ENCODE results near the gene STXBP6. TPM values are rescaled to one million over a fixed set of nuclear protein-coding genes. Genes with fewer than 3 reads are reported as not detected.

STXBP6 gene
- total RNA-seq, 4 donors from 2014 or later, result 2.6 to 5.5 (median 4.4) TPM

DNA sequence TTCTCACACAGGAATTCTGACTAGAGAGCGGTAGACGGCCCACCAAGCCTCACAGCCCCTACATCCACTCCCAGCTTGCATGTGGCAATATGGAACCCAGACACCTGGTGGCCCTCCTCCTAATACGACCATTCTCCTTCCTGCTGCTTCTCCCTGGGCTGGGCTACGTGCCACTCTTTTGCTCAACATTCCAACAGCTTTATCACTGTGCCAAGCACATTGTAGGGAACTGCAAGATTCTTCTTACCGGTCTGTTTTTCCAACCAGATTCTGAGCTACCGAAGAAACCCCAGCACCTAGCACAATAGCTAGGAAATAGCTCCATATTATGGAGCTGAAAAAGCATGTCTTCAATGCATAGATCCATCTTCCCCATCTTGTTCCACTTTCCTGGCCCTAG lies 58.1 kb downstream of the STXBP6 start:
- no peak overlapping the region for H3K4me3 ChIP-seq
- no peak for ATAC-seq
- H3K27ac ChIP-seq, result no peak overlapping the region
- H3K4me1 ChIP-seq, result no peaks in the 10 kb centered on the region
- H3K27me3 ChIP-seq, result no peaks in the 10 kb centered on the region
- DNase-seq, result no peak
- in situ Hi-C loops (cut with MboI; ENCODE audit: low sequenced_read_pairs in 4 of 4) (no loop called here), intact Hi-C loops (cut with DNase I; ENCODE audit: low total_unique reads) (no loop called here)
- no peaks in the 10 kb centered on the region for H3K9me3 ChIP-seq
- no peak for TF ChIP-seq POLR2A (IDR thresholded peaks at IDR 0.05)
- TF ChIP-seq, protein P1, sequence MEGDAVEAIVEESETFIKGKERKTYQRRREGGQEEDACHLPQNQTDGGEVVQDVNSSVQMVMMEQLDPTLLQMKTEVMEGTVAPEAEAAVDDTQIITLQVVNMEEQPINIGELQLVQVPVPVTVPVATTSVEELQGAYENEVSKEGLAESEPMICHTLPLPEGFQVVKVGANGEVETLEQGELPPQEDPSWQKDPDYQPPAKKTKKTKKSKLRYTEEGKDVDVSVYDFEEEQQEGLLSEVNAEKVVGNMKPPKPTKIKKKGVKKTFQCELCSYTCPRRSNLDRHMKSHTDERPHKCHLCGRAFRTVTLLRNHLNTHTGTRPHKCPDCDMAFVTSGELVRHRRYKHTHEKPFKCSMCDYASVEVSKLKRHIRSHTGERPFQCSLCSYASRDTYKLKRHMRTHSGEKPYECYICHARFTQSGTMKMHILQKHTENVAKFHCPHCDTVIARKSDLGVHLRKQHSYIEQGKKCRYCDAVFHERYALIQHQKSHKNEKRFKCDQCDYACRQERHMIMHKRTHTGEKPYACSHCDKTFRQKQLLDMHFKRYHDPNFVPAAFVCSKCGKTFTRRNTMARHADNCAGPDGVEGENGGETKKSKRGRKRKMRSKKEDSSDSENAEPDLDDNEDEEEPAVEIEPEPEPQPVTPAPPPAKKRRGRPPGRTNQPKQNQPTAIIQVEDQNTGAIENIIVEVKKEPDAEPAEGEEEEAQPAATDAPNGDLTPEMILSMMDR (IDR thresholded peaks at IDR 0.05 in 4 of 5, conservative IDR thresholded peaks at IDR 0.05 in 1 of 5), result no peak
- no peaks in the 10 kb centered on the region for H3K36me3 ChIP-seq

DNA sequence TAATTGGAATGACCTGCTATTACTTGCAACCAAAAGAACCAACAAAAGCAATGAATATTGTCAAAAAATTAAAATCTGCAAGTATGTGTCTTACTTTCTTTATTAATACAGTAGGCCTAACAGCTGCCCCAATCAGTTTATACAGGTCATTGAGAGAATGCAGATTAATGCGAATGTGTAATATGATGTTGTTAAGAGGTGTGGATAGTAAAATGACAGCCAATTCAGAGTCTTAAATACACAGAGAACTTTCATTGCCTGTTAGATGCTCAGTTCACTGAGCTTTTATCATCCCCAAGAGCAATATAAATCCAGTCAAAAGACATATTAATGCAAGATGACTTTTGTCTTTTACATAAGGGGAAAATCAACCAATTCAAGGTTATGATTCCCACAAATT lies 58.7 kb downstream of the STXBP6 start:
- Histone ChIP-seq H3K27me3 (no peaks in the 10 kb centered on the region), H3K4me1 (peaks cover 0 to under 1% of the 10 kb centered on the region in 2 donors), H3K36me3 (no peaks in the 10 kb centered on the region), H3K4me3 (no peak overlapping the region), H3K9me3 (no peaks in the 10 kb centered on the region), H3K27ac (no peak overlapping the region)
- intact Hi-C loops (cut with DNase I; ENCODE audit: low total_unique reads), result no loop called here
- TF ChIP-seq, protein P1 (IDR thresholded peaks at IDR 0.05 in 4 of 5, conservative IDR thresholded peaks at IDR 0.05 in 1 of 5), result no peak
- TF ChIP-seq POLR2A (IDR thresholded peaks at IDR 0.05), result no peak
- in situ Hi-C loops (cut with MboI; ENCODE audit: low sequenced_read_pairs in 4 of 4), result no loop called here
- ATAC-seq, result no peak
- DNase-seq, result no peak

DNA sequence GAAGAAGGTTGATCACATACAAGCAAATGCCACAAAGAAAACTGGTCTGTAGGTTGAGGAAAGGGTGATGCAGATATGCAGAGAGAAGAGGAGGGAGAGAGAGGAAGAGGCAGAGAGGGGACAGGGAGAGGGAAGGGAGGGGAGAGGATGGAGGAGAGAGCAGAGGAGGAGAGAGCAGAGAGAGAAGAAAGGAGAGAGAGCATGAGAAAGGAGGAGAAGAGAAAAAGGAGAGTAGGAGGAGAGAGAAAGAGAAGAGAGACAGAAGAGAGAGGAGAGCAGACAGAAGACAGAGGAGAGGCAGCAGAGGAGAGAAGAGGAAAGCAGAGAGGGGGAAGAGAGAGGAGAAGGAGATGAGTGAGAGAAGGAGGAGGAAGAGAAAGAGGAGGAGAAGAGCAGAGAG lies 59.2 kb downstream of the STXBP6 start:
- intact Hi-C loops (cut with DNase I; ENCODE audit: low total_unique reads), result no loop called here
- DNase-seq (no peak), ATAC-seq (no peak)
- H3K36me3 ChIP-seq, result no peaks in the 10 kb centered on the region
- H3K27ac ChIP-seq, result no peak overlapping the region
- TF ChIP-seq, protein P1 (IDR thresholded peaks at IDR 0.05 in 4 of 5, conservative IDR thresholded peaks at IDR 0.05 in 1 of 5), result no peak
- TF ChIP-seq POLR2A (IDR thresholded peaks at IDR 0.05), result no peak
- no peaks in the 10 kb centered on the region for H3K9me3 ChIP-seq
- H3K27me3 ChIP-seq, result no peaks in the 10 kb centered on the region
- no peak overlapping the region for H3K4me3 ChIP-seq
- in situ Hi-C loops (cut with MboI; ENCODE audit: low sequenced_read_pairs in 4 of 4), result no loop called here
- H3K4me1 ChIP-seq, result peaks cover 0 to 5% of the 10 kb centered on the region in 2 donors

DNA sequence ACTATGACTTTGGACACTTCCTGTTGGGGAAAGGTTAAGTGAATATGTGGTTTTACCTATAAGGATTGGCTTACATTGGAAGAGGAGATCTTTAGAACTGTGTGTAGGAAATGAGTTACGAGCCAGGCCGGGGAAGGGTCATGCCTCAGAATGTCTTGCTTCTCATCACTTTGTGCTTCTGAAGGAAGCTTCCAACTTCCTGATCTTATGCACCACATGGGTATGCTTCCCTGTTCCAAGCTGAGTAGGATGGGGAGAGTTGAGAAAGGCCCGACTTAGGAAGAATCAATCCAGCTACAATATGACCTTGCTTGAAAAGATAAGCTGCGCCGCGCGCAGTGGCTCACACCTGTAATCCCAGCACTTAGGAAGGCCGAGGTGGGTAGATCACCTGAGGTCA lies 59.9 kb downstream of the STXBP6 start:
- no peak for DNase-seq
- no peaks in the 10 kb centered on the region for H3K36me3 ChIP-seq
- no peak for ATAC-seq
- no peak for TF ChIP-seq POLR2A (IDR thresholded peaks at IDR 0.05)
- TF ChIP-seq, protein P1 (IDR thresholded peaks at IDR 0.05 in 4 of 5, conservative IDR thresholded peaks at IDR 0.05 in 1 of 5), result no peak
- peaks cover 0 to 13% of the 10 kb centered on the region in 2 donors for H3K4me1 ChIP-seq
- H3K27me3 ChIP-seq, result no peaks in the 10 kb centered on the region
- no peak overlapping the region for H3K4me3 ChIP-seq
- in situ Hi-C loops (cut with MboI; ENCODE audit: low sequenced_read_pairs in 4 of 4) (no loop called here), intact Hi-C loops (cut with DNase I; ENCODE audit: low total_unique reads) (no loop called here)
- H3K9me3 ChIP-seq, result no peaks in the 10 kb centered on the region
- no peak overlapping the region for H3K27ac ChIP-seq

DNA sequence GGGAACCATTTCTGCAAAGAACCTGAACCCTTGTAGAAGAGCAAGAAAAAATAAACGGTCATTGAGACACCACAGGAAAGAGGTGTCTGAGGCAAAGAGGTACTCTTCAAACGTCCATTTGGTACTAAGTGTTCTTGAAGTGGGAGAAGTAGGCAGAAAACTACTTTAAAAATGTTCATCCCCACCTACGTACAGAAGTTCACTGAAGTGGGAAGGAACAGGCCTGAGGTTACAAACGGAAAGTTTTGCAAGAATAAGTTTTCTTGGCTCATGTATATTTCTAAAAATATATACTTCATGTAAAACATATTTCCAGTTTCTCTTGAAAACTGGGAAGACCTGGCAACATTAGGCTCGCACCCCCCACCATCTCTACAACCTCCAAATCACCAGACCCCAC lies 61.2 kb downstream of the STXBP6 start:
- TF ChIP-seq, protein P1 (IDR thresholded peaks at IDR 0.05 in 4 of 5, conservative IDR thresholded peaks at IDR 0.05 in 1 of 5), result no peak
- no peak for TF ChIP-seq POLR2A (IDR thresholded peaks at IDR 0.05)
- Histone ChIP-seq H3K27me3 (no peaks in the 10 kb centered on the region), H3K9me3 (no peaks in the 10 kb centered on the region), H3K4me1 (peaks cover 0 to 13% of the 10 kb centered on the region in 2 donors), H3K27ac (no peak overlapping the region), H3K36me3 (no peaks in the 10 kb centered on the region), H3K4me3 (no peak overlapping the region)
- DNase-seq (no peak), ATAC-seq (no peak)
- intact Hi-C loops (cut with DNase I; ENCODE audit: low total_unique reads) (no loop called here), in situ Hi-C loops (cut with MboI; ENCODE audit: low sequenced_read_pairs in 4 of 4) (no loop called here)
